Stimulated activated CD8-positive, alpha-beta memory T cell treated with anti-CD3 and anti-CD28 coated beads, Interleukin-7, amount 100 ng/mL, for 1 hour (primary cell): ENCODE results near the gene PRKACA.

Experiments used
- DNase-seq, 2 donors: peaks; one replicate each; pipeline ENCODE4 v3.0.0-alpha.2; 2020; ENCODE audit warnings: low read depth in 2 of 2

Gene PRKACA

DNA sequence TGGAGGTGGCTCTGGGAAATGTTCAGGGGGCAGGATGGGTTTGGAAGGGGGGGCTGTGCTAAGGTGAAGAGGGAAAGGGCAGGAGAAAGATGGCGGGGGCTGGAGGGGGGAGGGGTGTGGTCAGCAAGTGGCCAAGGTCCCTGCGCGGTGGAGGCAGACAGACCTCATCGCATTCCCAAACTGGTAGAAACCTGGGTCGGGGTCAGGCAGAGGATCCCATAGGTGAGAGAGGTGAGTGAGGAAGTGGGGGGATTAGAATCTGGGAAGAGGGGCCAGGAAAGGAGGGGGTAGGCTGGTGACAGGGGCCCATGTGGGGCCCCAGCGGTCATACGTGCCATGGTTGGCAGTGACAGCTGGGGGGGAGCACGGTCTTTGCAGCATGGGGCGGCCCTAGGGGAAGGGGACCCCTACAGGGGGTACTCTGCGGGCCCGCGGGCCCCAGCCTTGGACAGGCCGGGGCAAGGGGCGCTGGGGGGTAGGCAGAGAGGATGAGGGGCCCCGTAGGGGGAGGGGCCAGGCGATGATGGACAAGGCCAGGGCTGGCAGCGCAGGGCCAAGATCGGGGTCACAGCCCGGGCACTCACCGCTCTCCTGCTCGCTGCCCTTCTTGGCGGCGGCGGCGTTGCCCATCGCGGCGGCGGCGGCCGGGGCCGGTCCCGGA lies 514 bp downstream of the PRKACA start:
- DNase-seq: no peak

DNA sequence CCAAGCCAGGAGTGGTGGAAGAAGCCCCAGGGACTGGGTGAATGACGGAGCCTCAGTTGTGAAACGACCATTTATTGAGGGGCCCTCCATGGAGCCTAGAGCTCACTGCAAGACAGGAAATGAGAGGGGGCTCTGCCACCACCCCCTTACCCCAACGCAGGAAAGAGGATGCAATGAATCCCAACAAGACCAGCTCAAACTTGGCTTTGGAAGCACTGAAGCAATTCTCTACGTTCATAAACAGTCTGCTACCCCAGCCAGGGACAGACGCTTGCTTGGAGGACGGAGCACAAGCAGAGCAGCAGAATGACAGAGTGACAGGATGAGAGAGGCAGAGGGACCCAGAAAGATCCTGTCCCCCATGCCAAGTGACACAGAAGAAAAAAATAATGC lies 1.0 kb downstream of the PRKACA start:
- no peak for DNase-seq

DNA sequence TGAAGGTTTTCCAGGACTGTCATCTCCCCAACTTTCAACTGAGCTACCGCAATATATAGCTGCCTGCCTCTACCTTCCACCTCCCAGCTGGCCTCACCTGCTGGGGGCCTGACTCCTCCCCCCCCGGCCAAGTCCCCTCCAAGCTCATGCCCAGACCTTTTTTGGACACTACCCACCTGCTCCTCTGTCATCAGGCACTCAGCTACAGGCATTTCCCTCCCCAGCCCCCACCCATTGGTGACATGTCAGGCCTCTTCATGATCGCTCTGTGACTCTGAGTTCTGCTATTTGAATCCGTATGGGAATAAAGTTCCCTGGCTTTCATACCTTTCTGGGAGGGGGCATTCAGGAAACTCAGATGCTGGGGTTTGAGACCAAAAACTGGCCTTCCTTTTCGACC lies 1.8 kb downstream of the PRKACA start:
- DNase-seq: no peak

DNA sequence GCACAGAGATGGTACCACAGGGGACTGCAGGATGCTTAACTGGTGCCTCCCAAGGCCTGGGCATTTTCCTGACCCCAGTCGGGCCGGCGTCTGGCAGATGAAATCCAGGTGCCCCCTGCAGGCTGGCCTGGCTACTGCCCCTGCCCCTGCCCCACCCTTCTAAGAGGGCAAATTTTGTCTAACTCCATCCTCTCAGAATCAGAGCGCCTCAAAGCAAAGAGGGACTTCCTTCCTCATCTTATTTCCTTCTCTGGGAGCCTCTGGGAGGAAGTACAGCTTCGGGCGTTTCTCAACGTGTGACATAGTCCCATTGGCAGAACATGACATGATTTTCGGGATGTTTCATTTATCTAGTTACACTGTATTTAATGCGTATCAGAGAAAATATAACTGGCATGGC lies 2.7 kb downstream of the PRKACA start:
- peak in 1 of 2 donors; percentile 22 for DNase-seq

DNA sequence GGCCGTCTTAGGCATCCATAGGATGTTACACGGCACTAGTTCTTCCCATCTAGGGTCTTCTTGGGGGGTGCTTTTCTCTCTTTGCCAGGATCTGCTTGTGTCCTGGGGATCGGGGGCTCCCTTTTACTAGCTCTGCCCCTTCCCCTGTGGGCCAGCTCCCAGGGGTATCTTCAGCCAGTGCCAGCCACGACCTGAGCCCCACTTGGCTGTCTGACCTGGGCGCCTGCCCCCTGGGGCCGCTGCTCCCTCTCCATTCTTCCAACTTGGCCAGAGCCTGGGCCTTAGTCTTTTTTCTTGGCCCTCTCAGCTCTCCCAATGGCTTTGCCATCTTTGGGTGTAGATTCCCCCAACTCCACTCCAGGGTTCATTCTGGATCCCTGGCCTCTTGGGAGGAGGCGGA lies 3.1 kb downstream of the PRKACA start:
- DNase-seq: no peak

DNA sequence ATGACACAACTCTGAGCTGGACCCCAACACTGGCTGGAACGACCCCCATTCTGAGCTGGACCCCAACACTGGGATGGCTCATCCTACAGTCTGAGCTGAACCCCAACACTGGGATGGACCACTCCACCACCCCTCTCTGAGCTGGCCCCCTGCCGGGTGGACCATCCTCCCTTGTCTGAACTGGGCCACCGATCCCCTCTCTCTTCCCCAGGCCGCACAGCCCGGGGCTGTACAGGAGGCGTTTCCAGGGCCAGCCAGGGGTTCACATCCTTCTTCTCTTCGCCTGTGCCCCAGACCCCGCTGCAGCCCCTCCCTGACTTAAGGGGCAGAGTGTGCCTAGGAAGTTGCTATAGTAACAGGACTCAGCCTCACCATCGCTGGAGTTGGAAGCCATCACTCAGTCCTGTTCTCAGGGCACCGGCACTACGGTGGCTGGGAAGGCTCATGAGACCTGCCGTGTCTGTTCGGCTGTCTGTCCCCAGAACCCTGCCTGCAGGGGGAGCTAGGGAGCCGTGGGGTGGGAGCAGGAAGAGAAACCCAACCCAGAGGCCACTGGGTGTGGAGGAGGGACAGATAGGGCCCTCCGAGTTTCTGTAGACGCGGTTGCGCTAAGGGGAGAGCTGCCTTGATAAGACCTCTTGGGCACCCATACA lies 3.7 kb downstream of the PRKACA start:
- DNase-seq: no peak

DNA sequence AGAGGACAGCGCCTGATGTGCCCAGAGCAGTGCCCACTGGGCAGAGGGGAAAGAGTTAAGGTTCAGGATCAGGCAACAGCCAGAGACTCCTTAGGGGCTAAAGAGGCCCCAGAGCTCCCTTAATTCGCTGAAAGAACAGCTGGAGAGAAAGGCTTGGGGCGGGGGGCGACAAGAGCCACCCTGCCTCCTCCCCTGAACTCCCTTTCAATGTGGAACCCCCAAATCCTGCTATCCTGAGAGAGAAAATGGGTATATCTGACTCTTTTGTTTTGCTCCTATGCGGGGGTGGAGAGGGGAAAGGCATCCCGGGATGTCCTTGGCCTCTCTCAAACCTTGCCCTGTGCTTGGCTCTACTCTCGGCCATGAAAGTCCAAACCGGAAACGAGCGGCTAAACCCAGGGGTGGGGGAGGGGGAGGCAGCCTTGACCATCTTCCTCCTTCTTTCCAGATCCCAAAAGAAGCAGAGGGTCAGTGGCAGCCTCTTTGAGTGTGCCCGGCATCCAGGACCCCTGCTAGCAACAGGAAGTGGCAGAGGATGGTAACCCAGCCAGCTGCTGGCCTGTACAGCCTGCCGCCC lies 4.7 kb downstream of the PRKACA start:
- no peak for DNase-seq

DNA sequence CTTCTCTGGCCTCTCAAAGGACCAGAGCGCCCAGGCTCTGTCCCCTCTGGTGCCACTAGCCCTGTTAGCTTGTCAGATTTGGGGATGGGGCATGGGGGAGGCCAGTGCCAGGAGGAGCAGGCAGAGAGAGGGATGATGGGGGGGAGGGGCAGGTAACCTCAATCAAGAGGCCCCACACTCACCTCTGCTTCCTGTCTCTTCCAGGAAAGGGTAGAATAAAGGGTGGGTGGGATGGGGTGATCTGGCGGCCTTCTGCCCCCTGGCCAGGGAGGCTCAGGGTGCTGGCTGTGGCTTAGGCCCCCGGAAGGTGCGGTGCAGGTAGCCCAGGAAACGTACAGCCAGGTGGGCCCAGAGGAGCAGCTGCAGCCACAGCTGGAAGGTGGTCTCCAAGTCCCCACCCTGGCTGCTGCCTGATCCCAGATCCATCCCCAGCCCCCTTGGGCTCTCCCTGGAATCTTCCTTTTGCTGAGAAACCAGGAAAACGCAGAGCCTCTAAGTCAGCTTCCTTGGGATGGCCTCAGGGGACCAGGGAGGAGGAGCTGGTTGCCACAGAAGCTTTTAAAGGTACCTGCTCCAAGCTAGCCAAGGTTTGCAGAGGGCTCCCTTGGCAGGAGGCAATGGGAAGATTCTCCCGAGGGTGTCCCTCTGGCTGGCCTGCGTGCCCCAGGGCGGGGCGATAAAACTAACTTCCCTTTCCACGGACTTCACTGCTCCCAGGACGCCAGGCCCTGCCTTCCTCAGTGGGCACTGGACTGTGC lies 5.3 kb downstream of the PRKACA start:
- no peak for DNase-seq

DNA sequence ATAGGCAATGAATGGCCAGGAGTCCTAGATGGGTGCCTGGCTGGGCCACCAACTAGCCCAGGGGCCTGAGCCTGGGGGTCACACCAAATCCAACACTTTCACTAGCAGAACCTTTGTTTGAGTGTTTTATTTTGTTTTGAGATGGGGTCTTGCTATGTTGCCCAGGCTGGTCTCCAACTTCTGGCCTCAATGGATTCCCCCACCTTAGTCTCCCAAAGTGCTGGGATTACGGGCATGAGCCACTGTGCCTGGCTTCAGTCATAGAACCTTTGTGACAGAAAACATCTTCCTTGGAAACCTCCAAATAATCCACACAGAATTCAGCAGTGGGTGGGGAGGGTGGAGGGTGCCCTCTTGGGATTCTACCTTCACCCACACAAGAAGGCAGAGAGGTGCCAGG lies 6.1 kb downstream of the PRKACA start:
- no peak for DNase-seq

DNA sequence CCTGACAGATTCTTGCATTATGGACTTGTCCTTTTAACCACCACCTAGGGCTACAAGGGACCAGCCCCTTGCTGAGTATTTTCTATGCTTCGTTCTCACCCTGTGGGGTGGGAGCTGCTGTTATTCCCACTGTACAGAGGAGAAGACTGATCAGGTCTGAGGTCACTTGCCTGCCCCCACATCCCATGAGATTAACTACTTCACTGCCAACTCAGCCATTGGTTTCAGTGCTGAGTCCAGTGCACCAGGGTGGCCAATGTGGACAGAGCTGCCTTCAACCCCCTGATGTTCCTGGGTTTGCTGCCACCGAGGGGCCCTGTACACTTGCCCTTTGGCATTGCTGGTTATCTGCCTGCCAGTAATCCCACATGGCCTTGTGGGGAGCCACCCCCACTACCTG lies 6.9 kb downstream of the PRKACA start:
- no peak for DNase-seq

DNA sequence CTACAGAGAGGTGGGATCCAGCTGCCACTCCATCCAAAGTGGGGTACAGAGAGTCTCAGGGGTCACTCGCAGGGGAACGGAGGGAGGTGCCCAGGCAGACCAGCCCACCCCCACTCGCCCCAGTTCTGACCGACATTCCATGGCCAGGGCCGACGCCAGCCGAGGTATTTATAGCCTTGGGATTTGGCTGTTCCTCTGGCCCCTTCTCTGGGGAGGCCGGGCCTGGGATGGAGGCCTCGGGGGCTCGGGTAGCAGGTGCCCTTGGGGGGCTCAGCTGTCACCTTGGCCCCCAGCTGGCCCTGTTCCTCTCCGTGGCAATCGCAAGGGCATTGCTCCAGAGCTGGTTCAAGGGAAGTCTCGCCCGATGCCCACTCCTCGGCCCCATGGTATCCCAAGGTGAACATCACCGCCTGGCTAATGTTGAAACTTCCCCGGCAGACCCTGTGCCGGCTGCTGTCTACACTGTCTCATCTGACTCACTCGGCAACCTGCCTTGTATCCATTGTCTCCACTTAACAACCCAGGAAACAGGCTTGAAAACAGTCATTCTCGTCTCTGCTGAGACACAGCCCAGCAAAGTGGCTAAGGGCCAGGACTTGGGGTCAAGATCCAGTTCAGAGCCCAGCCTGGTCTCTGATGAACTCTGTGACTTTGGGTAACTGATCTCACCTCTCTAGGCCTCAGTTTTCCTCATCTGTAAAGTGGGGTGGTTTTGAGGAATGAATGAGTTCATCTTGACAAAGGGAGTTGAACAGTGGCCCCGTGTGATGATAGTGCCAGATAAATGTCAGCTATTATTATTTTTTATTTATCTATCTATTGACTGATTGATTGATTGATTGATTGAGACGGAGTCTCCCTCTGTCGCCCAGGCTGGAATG lies 9.7 kb downstream of the PRKACA start:
- DNase-seq: no peak

DNA sequence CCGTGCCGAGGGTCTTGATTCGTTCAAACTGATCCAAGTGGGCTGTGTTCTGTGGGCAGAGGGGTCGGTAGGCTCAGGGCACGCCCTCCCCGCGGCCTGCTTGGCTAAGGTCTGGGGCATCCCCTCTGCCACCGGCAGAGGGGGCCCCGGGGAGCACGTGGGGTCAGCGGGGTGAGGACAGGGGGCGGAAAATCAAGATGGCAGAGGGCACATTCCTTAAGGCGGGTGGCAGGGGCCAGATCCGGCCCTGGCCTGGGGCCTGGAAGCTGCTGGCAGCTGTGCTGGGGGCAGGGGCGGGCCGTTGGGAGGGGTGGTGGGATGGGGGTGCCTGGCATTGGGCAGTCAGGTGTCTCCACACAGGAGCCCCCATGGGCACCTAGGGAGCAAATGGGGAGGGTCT lies 10.7 kb downstream of the PRKACA start:
- no peak for DNase-seq

DNA sequence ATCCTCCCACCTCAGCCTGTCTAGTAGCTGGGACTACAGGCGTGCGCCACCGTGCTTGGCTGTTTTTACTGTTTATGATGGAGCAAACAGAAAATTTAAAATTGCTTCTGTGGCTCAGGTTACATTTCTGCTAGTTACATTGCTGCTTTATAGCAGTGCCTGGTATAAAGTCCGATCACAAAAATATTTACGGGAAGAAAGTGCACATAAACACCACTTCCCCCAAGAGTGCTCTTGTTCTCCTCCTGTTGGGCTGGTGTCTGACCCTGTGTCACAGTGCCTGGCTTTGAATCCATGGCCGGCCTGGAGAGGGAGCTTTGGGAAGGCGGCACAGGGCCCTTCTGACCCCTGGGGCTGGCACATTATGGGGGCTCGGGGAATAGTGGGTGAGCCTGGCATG lies 11.9 kb downstream of the PRKACA start:
- DNase-seq: no peak

DNA sequence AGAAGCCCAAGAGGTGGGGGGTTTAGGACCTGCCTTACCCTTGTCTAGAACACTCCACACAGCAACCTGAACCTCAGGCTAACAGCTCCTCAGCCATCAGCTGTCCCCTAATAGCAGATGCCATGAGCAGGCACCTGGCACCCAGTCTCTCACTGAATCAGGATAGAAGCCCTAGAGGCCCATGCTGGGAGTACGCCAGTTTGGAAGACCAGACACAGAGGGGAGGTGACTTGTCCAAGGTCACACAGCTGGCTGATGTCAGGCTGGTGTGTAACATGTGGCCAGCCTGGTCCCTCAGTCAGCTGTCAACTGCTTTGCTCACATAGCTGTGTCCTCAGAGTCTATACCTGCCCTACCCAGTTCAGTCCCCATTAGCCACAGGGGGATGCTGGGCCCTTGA lies 14.3 kb downstream of the PRKACA start:
- no peak for DNase-seq

DNA sequence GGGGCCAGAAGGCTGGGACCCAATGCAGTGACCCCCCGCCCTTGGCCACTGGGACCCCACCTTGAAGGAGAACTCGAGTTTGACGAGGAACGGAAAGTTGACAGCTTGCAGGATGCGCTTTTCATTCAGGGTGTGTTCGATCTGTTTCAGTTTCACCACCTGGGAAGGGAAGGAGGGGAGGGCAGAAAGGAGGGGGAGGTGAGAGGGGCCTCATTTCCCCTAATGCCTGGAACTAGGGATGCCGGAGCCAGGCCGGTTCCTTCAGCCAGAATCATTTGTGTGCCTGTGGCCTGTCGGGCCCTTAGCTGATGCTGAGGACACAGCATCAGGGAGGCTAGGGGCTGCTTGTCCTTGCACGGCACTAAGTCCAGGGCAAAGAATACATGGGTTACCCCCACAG lies 14.8 kb downstream of the PRKACA start:
- no peak for DNase-seq

DNA sequence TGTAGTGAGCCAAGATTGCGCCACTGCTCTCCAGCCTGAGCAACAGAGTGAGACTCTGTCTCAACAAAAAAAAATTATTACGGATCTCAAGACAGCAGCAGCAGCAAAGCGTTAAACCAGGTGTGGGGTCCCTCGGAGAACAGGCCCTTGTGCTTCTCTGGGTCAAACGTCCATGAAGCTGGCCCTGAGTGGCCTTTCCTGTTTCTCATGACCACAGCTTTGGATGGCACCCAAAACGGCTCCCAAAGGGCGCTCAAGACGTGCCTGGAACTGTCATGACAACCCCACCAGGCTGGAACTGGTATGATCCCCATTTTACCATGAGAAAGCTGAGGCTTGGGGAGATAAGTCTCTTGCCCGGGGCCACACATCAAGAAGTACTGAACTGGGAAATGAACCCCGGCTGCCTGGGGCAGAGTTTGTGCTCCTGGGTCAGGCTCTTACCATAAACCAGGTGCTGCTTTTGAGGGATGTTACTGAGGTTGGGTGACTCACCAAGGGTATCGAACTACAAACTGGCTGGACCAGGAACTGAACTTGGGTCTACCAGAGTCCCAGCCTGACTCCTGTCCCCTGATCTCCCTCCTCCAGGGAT lies 15.4 kb downstream of the PRKACA start:
- DNase-seq: no peak

DNA sequence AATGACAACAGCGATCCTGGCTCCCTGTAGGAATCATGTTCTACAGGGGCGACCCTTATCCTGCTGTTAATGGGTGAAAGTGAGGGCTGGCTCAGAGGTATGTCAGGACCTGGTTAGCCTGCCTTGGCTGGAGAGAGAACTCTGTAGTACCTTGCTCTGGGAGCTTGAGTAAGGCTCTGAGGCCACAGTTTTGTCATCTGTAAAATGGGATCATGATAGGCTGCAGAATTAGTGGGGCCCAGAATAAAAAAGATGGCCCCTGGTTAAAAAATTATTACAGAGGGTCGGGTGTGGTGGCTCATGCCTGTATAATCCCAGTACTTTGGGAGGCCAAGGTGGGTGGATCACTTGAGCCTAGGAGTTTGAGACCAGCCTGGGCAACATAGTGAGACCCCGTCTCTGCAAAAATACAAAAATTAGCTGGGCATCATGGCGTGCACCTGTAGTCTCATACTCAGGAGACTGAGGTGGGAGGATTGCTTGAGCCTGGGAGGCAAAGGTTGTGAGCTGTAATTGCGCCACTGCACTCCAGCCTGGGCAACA lies 16.5 kb downstream of the PRKACA start:
- DNase-seq: no peak

DNA sequence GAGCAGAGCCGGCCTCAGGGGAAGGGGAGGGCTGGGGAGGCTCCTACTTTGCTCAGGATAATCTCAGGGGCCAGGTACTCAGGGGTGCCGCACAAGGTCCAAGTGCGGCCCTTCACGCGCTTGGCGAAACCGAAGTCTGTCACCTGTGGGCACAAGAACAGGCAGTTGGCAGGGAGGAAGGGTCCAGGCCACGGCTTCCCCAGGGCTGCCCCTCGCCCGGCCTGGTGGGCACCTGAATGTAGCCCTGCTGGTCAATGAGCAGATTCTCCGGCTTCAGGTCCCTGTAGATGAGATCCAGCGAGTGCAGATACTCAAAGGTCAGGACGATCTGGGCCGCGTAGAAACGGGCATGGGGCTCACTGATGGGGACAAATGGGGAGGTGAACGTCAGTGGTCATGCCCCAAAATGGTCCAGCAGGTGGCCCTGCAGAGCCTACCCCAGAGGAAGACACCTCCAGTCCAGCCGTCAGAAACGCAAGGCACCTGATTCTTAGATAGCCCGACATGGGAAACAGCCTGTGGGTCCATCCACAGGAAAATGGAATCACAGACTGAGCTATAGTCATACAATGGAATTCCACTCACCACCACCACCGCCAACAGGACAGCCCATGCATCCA lies 19.9 kb downstream of the PRKACA start:
- DNase-seq: no peak

DNA sequence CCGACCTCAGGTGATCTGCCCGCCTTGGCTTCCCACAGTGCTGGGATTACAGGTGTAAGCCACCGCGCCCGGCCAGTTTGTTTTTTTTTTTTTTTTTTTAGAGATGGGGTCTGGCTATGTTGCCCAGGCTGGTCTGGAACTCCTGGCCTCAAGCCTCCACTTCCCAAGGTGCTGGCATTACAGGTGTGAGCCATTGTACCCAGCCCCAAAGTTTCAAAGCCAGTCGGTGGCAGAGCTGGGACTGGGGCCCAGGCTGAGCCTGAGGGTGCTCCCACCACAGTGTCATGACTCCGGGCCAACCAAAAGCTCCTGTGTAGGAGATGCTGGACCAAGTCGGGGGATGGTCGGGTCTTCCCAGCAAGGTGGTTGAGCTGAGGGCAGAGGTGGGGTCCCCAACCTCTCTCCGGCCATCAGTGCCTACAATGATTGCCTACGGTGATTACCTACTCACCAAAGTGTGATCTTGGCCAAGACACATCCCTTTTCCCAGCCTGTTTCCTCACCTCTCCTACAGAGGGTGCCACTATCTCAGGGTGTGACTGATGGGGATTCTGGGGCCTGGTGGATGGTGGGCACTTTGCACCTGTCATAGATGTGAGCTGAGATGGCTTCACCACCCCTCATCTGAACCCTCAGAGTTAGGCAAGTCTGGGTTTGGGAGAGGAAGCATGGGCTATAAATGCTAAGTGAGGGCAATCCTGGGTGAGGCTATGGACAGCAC lies 21.1 kb downstream of the PRKACA start:
- DNase-seq: no peak

DNA sequence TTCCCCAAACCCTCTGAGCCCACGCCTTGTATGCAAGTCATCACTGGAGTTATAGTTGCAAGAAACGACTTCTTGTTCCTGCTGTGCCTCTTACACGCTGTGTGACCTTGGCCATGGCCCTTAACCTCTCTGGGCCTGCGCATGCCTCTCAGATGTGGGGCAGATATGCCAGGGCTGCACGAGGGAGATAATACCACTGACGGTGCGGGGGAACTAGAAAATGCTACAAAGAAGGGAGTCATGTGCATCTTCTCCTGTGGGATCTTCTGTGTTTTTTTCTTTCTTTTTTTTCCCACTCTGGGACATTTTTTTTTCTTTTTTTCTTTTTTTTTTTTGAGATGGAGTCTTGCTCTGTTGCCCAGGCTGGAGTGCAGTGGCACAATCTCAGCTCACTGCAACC lies 22.7 kb downstream of the PRKACA start:
- no peak for DNase-seq
